SK-N-SH treated with all-trans-retinoic acid at 6 μM for 48 hours (cell line): ENCODE data around the gene RGS6.

ENCODE experiments used
- ARNTL ChIP-seq: fragments of 450-650 bp; formaldehyde crosslinking; IDR thresholded peaks from 2 replicates; pipeline ENCODE4 v1.5.0; 2020; ENCODE audit warnings: low read depth, mild to moderate bottlenecking, moderate library complexity, borderline replicate concordance
- BACH2 ChIP-seq: fragments of 250-450 bp; sonication (Bioruptor Pico); IDR thresholded peaks from 2 replicates; pipeline ENCODE4 v1.9.0; 2021; ENCODE audit warnings: mild to moderate bottlenecking, borderline replicate concordance
- CSDC2 ChIP-seq: fragments of 250-450 bp; sonication (Bioruptor Pico); IDR thresholded peaks from 2 replicates; pipeline ENCODE4 v1.5.0; 2020; ENCODE audit warnings: mild to moderate bottlenecking, moderate library complexity
- GLIS3 ChIP-seq: fragments of 250-450 bp; sonication (Bioruptor Pico); IDR thresholded peaks from 2 replicates; pipeline ENCODE4 v1.5.0; 2020; ENCODE audit warnings: mild to moderate bottlenecking, moderate library complexity
- ISL1 ChIP-seq: fragments of 250-450 bp; sonication (Bioruptor Pico); IDR thresholded peaks from 2 replicates; pipeline ENCODE4 v2.1.2; 2022; ENCODE audit warnings: mild to moderate bottlenecking, moderate library complexity
- PPARA ChIP-seq: fragments of 250-450 bp; sonication (Bioruptor Pico); IDR thresholded peaks from 2 replicates; pipeline ENCODE4 v1.5.0; 2020; ENCODE audit warnings: mild to moderate bottlenecking, borderline replicate concordance
- SNAI2 ChIP-seq: fragments of 250-450 bp; sonication (Bioruptor Pico); IDR thresholded peaks from 2 replicates; pipeline ENCODE4 v1.5.0; 2020; ENCODE audit warnings: mild to moderate bottlenecking, moderate library complexity
- TCF4 ChIP-seq: fragments of 250-450 bp; sonication (Bioruptor Pico); IDR thresholded peaks from 2 replicates; pipeline ENCODE4 v1.8.0; 2021; ENCODE audit warnings: mild to moderate bottlenecking, moderate library complexity, borderline replicate concordance
- TOX ChIP-seq: fragments of 250-450 bp; sonication (Bioruptor Pico); IDR thresholded peaks from 2 replicates; pipeline ENCODE4 v1.8.0; 2021; ENCODE audit warnings: mild to moderate bottlenecking, moderate library complexity, borderline replicate concordance
- ZNF70 ChIP-seq: fragments of 450-650 bp; formaldehyde crosslinking; IDR thresholded peaks from 2 replicates; pipeline ENCODE4 v1.5.0; 2020; ENCODE audit warnings: mild to moderate bottlenecking, moderate library complexity
- ZNF8 ChIP-seq: fragments of 450-650 bp; formaldehyde crosslinking; IDR thresholded peaks from 2 replicates; pipeline ENCODE4 v1.5.0; 2020; ENCODE audit warnings: mild to moderate bottlenecking, moderate library complexity
- TF ChIP-seq, protein P1 (sequence below): fragments of 250-450 bp; sonication (Bioruptor Pico); IDR thresholded peaks from 2 replicates; pipeline ENCODE4 v1.8.0; 2020; ENCODE audit warnings: mild to moderate bottlenecking, moderate library complexity, borderline replicate concordance
- TF ChIP-seq, protein P2 (sequence below): fragments of 250-450 bp; sonication (Bioruptor Pico); IDR thresholded peaks from 2 replicates; pipeline ENCODE4 v1.5.1; 2020; ENCODE audit warnings: low read depth, mild to moderate bottlenecking, moderate library complexity

DNA sequence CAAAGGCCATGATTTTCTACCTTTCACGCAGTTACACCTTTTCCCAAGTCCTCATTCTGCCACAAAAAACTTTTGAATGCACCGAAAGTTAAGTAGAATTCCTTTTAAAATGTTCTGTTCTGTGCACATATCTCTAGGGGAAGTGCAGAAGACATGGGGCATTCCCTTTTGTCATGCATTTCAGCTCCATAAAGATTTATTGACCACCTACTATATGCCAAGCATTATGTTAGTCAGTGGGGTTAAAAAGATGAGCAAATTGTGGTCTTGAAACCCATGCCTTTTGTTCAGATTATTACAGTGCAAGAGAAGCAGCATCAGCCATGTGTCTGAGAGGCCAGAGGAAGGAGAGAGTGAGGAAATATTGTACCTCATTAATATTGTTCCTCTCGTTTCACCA, 338.5 kb downstream of the RGS6 start:
- TF ChIP-seq TCF4 (no peak), SNAI2 (CRISPR knock-in tag) (no peak), GLIS3 (no peak), ZNF70 (CRISPR knock-in tag) (no peak), BACH2 (CRISPR knock-in tag) (no peak), CSDC2 (CRISPR knock-in tag) (no peak), ISL1 (CRISPR knock-in tag) (no peak), ARNTL (CRISPR knock-in tag) (no peak), ZNF8 (CRISPR knock-in tag) (no peak), TOX (CRISPR knock-in tag) (no peak), PPARA (CRISPR knock-in tag) (no peak)
- TF ChIP-seq, protein P1, sequence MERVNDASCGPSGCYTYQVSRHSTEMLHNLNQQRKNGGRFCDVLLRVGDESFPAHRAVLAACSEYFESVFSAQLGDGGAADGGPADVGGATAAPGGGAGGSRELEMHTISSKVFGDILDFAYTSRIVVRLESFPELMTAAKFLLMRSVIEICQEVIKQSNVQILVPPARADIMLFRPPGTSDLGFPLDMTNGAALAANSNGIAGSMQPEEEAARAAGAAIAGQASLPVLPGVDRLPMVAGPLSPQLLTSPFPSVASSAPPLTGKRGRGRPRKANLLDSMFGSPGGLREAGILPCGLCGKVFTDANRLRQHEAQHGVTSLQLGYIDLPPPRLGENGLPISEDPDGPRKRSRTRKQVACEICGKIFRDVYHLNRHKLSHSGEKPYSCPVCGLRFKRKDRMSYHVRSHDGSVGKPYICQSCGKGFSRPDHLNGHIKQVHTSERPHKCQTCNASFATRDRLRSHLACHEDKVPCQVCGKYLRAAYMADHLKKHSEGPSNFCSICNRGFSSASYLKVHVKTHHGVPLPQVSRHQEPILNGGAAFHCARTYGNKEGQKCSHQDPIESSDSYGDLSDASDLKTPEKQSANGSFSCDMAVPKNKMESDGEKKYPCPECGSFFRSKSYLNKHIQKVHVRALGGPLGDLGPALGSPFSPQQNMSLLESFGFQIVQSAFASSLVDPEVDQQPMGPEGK = no peak
- TF ChIP-seq, protein P2, sequence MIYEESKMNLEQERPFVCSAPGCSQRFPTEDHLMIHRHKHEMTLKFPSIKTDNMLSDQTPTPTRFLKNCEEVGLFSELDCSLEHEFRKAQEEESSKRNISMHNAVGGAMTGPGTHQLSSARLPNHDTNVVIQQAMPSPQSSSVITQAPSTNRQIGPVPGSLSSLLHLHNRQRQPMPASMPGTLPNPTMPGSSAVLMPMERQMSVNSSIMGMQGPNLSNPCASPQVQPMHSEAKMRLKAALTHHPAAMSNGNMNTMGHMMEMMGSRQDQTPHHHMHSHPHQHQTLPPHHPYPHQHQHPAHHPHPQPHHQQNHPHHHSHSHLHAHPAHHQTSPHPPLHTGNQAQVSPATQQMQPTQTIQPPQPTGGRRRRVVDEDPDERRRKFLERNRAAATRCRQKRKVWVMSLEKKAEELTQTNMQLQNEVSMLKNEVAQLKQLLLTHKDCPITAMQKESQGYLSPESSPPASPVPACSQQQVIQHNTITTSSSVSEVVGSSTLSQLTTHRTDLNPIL (CRISPR knock-in tag) = no peak
